HT1080 (cell line): ENCODE measurements around the gene ACTL9. TPM values are rescaled to one million over a fixed set of nuclear protein-coding genes. Genes with fewer than 3 reads are reported as not detected.
"Not testable (repeated sequence)": the region's sequence is repeated elsewhere in the genome, so short reads cannot be mapped to it uniquely, and the experiment has no call there.

Experiments used
- DNase-seq: peaks from one replicate; pipeline ENCODE4 v3.0.0-alpha.2; 2015; ENCODE audit warnings: low read depth
- polyA plus RNA-seq, 2 experiments: library from polyadenylated mRNA; depleted of rRNA; stranded (reverse); fragments of >200 nt; gene quantifications; 2 replicates each; pipeline ENCODE4 v1.2.3, GENCODE V29; 2015
- total RNA-seq: library from RNA; depleted of rRNA; stranded (reverse); fragments of >200 nt; shearing (Covaris generic); gene quantifications from 2 replicates; pipeline ENCODE4 v1.2.3, GENCODE V29; 2014; rRNA removed

The ACTL9 gene
- not detected in 2 replicates for total RNA-seq
- not detected in 2 replicates for polyA plus RNA-seq (2015; cell fraction: cytosol; rRNA removed)
- polyA plus RNA-seq (2015; cell fraction: nucleus; rRNA removed), result not detected in 2 replicates

- DNase-seq, result no peak
Observed at GRCh38 chr19:8698433-8699063, at the start of gene ACTL9. Gene ACTL9, minus strand, starts transcription at chr19:8698795. Its CDS starts 94 bp downstream, at chr19:8698701.

- not testable (repeated sequence) for DNase-seq
Observed at GRCh38 chr19:8739291-8740065, 40.9 kb upstream of the ACTL9 start.

- DNase-seq, result no peak
Observed at GRCh38 chr19:8738377-8738776, 39.8 kb upstream of the ACTL9 start.

- DNase-seq, result no peak
Observed at GRCh38 chr19:8731428-8732169, 33.0 kb upstream of the ACTL9 start.

- no peak for DNase-seq
Observed at GRCh38 chr19:8724276-8724675, 25.7 kb upstream of the ACTL9 start.

GRCh38 chr19:8722032-8722431, 23.4 kb upstream of the ACTL9 start:
- DNase-seq, result no peak

- DNase-seq, result no peak
Observed at GRCh38 chr19:8721334-8721733, 22.7 kb upstream of the ACTL9 start, which contains the start of gene OR2Z1. Gene OR2Z1, plus strand, starts transcription at chr19:8721634. Its CDS starts 9,395 bp downstream, at chr19:8731029.

- DNase-seq, result not testable (repeated sequence)
Observed at GRCh38 chr19:8710337-8710736, 11.7 kb upstream of the ACTL9 start.

- no peak for DNase-seq
Observed at GRCh38 chr19:8705742-8706141, 7.1 kb upstream of the ACTL9 start.

- not testable (repeated sequence) for DNase-seq
Observed at GRCh38 chr19:8705304-8705703, 6.7 kb upstream of the ACTL9 start.

GRCh38 chr19:8703223-8703622, 4.6 kb upstream of the ACTL9 start:
- DNase-seq, result no peak

GRCh38 chr19:8702350-8702749, 3.8 kb upstream of the ACTL9 start:
- DNase-seq, result no peak

- DNase-seq, result no peak
Observed at GRCh38 chr19:8700956-8701355, 2.4 kb upstream of the ACTL9 start.

GRCh38 chr19:8699908-8700307, 1.3 kb upstream of the ACTL9 start:
- DNase-seq, result no peak

- DNase-seq, result no peak
Observed at GRCh38 chr19:8697671-8698432, 743 bp downstream of the ACTL9 start.

- no peak for DNase-seq
Observed at GRCh38 chr19:8696993-8697392, 1.6 kb downstream of the ACTL9 start.

- no peak for DNase-seq
Observed at GRCh38 chr19:8695911-8696310, 2.7 kb downstream of the ACTL9 start.

- DNase-seq, result no peak
Observed at GRCh38 chr19:8695501-8695900, 3.1 kb downstream of the ACTL9 start.

GRCh38 chr19:8690753-8691539, 7.6 kb downstream of the ACTL9 start:
- DNase-seq, result no peak

- DNase-seq, result no peak
Observed at GRCh38 chr19:8688930-8689329, 9.7 kb downstream of the ACTL9 start.
